Immature natural killer cell (primary cell): ENCODE results near the gene PLD1. TPM values are rescaled to one million over a fixed set of nuclear protein-coding genes. Genes with fewer than 3 reads are reported as not detected.
"Not testable (repeated sequence)": the region's sequence is repeated elsewhere in the genome, so short reads cannot be mapped to it uniquely, and the experiment has no call there.

Experiments
- DNase-seq, 3 donors: peaks; one replicate each; pipeline ENCODE4 v3.0.0; 2022; ENCODE audit warnings: mixed read lengths in 1 of 3
- H3K27ac Mint-ChIP-seq, 6 donors: one replicate each; pipeline ENCODE4 v1.8.0; 2020; ENCODE audit warnings: mixed read lengths in 6 of 6, mild to moderate bottlenecking in 5 of 6, inconsistent platforms in 4 of 6, moderate library complexity in 3 of 6
- H3K27me3 Mint-ChIP-seq, 3 donors: one replicate each; pipeline ENCODE4 v1.8.0; 2020 to 2021; ENCODE audit warnings: low read depth in 3 of 3, mild to moderate bottlenecking in 3 of 3, mixed read lengths in 3 of 3, moderate library complexity in 3 of 3, inconsistent platforms in 1 of 3
- H3K36me3 Mint-ChIP-seq, 3 donors: one replicate each; pipeline ENCODE4 v1.8.0; 2020; ENCODE audit warnings: mixed read lengths in 3 of 3, inconsistent platforms in 2 of 3, mild to moderate bottlenecking in 2 of 3
- H3K4me1 Mint-ChIP-seq, 2 donors: one replicate each; pipeline ENCODE4 v1.8.0; 2020; ENCODE audit warnings: inconsistent platforms in 2 of 2, mild to moderate bottlenecking in 2 of 2, mixed read lengths in 2 of 2, moderate library complexity in 1 of 2
- H3K4me3 Mint-ChIP-seq, 5 donors: one replicate each; pipeline ENCODE4 v1.8.0; 2020; ENCODE audit warnings: mild to moderate bottlenecking in 5 of 5, mixed read lengths in 5 of 5, inconsistent platforms in 3 of 5, moderate library complexity in 3 of 5
- H3K9me3 Mint-ChIP-seq, 6 donors: one replicate each; pipeline ENCODE4 v1.8.0; 2020; ENCODE audit warnings: mild to moderate bottlenecking in 6 of 6, mixed read lengths in 6 of 6, inconsistent platforms in 4 of 6, moderate library complexity in 3 of 6
- polyA plus RNA-seq, 3 donors: library from polyadenylated mRNA; unstranded; fragments of 300-500 nt; fragmentation: Illumina TruSeq; gene quantifications; one replicate each; pipeline ENCODE4 v1.2.3, GENCODE V29; 2021

PLD1 gene
- polyA plus RNA-seq: 1 to 10 TPM in 2 of 3 donors, not detected in 1; 3.8 to 7.2 TPM

GRCh38 chr3:171809861-171810628 lies at the start of gene PLD1:
PLD1 (minus strand) TSS chr3:171810483; CDS start chr3:171738051, 72,432 bp downstream.
- H3K4me1 Mint-ChIP-seq: peaks cover 33 to 55% of the 10 kb centered on the region in 2 donors
- H3K27ac Mint-ChIP-seq: peak within 1 kb of the TSS; percentile 62 to 90 (median 86)
- no peaks in the 10 kb centered on the region for H3K36me3 Mint-ChIP-seq
- peak within 1 kb of the TSS; percentile 83 to 95 (median 87) for H3K4me3 Mint-ChIP-seq
- peak; percentile 72 to 81 (median 79) for DNase-seq
- H3K27me3 Mint-ChIP-seq: peaks cover 5 to 10% (median 5%) of the 10 kb centered on the region in 3 donors
- no peaks in the 10 kb centered on the region for H3K9me3 Mint-ChIP-seq

- H3K4me1 Mint-ChIP-seq: peaks cover 14 to 43% of the 10 kb centered on the region in 2 donors
- H3K4me3 Mint-ChIP-seq, H3K36me3 Mint-ChIP-seq, DNase-seq, H3K27me3 Mint-ChIP-seq, H3K27ac Mint-ChIP-seq: not testable (repeated sequence)
- peaks cover 6 to 10% (median 9%) of the 10 kb centered on the region in 6 donors for H3K9me3 Mint-ChIP-seq
These were observed 48.5 kb upstream of the PLD1 start for GRCh38 chr3:171858770-171859169.

- Mint-ChIP-seq H3K9me3 (peaks cover 6 to 12% (median 9%) of the 10 kb centered on the region in 6 donors), H3K4me1 (peaks cover 6 to 7% of the 10 kb centered on the region in 2 donors), H3K36me3 (peaks cover 0 to 7% (median 4%) of the 10 kb centered on the region in 3 donors), H3K27me3 (peaks cover 3 to 8% (median 3%) of the 10 kb centered on the region in 3 donors), H3K4me3 (no peak overlapping the region), H3K27ac (no peak overlapping the region)
- DNase-seq: no peak
These were observed 44.5 kb upstream of the PLD1 start for GRCh38 chr3:171854649-171855305.

- peaks cover 3 to 9% (median 6%) of the 10 kb centered on the region in 3 donors for H3K27me3 Mint-ChIP-seq
- H3K4me1 Mint-ChIP-seq: no peaks in the 10 kb centered on the region
- H3K27ac Mint-ChIP-seq: no peak overlapping the region
- H3K4me3 Mint-ChIP-seq: no peak overlapping the region
- peaks cover 0 to 4% (median 4%) of the 10 kb centered on the region in 3 donors for H3K36me3 Mint-ChIP-seq
- DNase-seq: no peak
- H3K9me3 Mint-ChIP-seq: peaks cover 4 to 12% (median 9%) of the 10 kb centered on the region in 6 donors
These were observed 41.4 kb upstream of the PLD1 start for GRCh38 chr3:171851660-171852058.

- Mint-ChIP-seq H3K36me3 (peaks cover 0 to 4% (median 4%) of the 10 kb centered on the region in 3 donors), H3K4me3 (no peak overlapping the region), H3K27me3 (peaks cover 3 to 9% (median 6%) of the 10 kb centered on the region in 3 donors), H3K9me3 (peaks cover 4 to 12% (median 9%) of the 10 kb centered on the region in 6 donors), H3K4me1 (no peaks in the 10 kb centered on the region), H3K27ac (no peak overlapping the region)
- no peak for DNase-seq
These were observed 40.8 kb upstream of the PLD1 start for GRCh38 chr3:171850960-171851659.

- no peak overlapping the region for H3K4me3 Mint-ChIP-seq
- DNase-seq: no peak
- H3K9me3 Mint-ChIP-seq: peaks cover 4 to 12% (median 9%) of the 10 kb centered on the region in 6 donors
- no peaks in the 10 kb centered on the region for H3K4me1 Mint-ChIP-seq
- H3K36me3 Mint-ChIP-seq: peaks cover 0 to 4% (median 4%) of the 10 kb centered on the region in 3 donors
- peaks cover 3 to 9% (median 7%) of the 10 kb centered on the region in 3 donors for H3K27me3 Mint-ChIP-seq
- H3K27ac Mint-ChIP-seq: no peak overlapping the region
These were observed 40.2 kb upstream of the PLD1 start for GRCh38 chr3:171850320-171850959.

- Mint-ChIP-seq H3K36me3 (peaks cover 0 to 4% (median 4%) of the 10 kb centered on the region in 3 donors), H3K27ac (no peak overlapping the region), H3K4me1 (no peaks in the 10 kb centered on the region), H3K4me3 (no peak overlapping the region), H3K27me3 (peaks cover 0 to 9% (median 7%) of the 10 kb centered on the region in 3 donors), H3K9me3 (peaks cover 4 to 12% (median 9%) of the 10 kb centered on the region in 6 donors)
- DNase-seq: no peak
These were observed 39.5 kb upstream of the PLD1 start for GRCh38 chr3:171849617-171850319.

GRCh38 chr3:171847595-171848259 lies 37.4 kb upstream of the PLD1 start:
- Mint-ChIP-seq H3K27me3 (peaks cover 0 to 9% (median 7%) of the 10 kb centered on the region in 3 donors), H3K4me1 (no peaks in the 10 kb centered on the region), H3K27ac (no peak overlapping the region), H3K4me3 (no peak overlapping the region), H3K36me3 (no peaks in the 10 kb centered on the region), H3K9me3 (peaks cover 0 to 2% (median 0%) of the 10 kb centered on the region in 6 donors)
- no peak for DNase-seq

- H3K36me3 Mint-ChIP-seq: no peaks in the 10 kb centered on the region
- H3K4me3 Mint-ChIP-seq: no peak overlapping the region
- peaks cover 0 to 2% (median 0%) of the 10 kb centered on the region in 6 donors for H3K9me3 Mint-ChIP-seq
These were observed 36.9 kb upstream of the PLD1 start for GRCh38 chr3:171847133-171847532.

GRCh38 chr3:171846597-171846996 lies 36.3 kb upstream of the PLD1 start:
- Mint-ChIP-seq H3K4me3 (no peak overlapping the region), H3K4me1 (no peaks in the 10 kb centered on the region), H3K27me3 (peaks cover 0 to 9% (median 7%) of the 10 kb centered on the region in 3 donors), H3K9me3 (peaks cover 0 to 2% (median 0%) of the 10 kb centered on the region in 6 donors), H3K36me3 (no peaks in the 10 kb centered on the region), H3K27ac (no peak overlapping the region)
- DNase-seq: no peak

More at GRCh38 chr3:171847133-171847532, 36.9 kb upstream of the PLD1 start:
- Mint-ChIP-seq H3K4me1 (no peaks in the 10 kb centered on the region), H3K27me3 (peaks cover 0 to 9% (median 7%) of the 10 kb centered on the region in 3 donors), H3K27ac (no peak overlapping the region)
- no peak for DNase-seq

- peaks cover 0 to 5% (median 4%) of the 10 kb centered on the region in 3 donors for H3K27me3 Mint-ChIP-seq
- no peak overlapping the region for H3K27ac Mint-ChIP-seq
- no peaks in the 10 kb centered on the region for H3K4me1 Mint-ChIP-seq
- DNase-seq: no peak
- H3K36me3 Mint-ChIP-seq: no peaks in the 10 kb centered on the region
- H3K9me3 Mint-ChIP-seq: peaks cover 0 to 2% (median 0%) of the 10 kb centered on the region in 6 donors
- H3K4me3 Mint-ChIP-seq: no peak overlapping the region
These were observed 35.4 kb upstream of the PLD1 start for GRCh38 chr3:171845481-171846284.

- Mint-ChIP-seq H3K4me3 (no peak overlapping the region), H3K27ac (no peak overlapping the region), H3K9me3 (peaks cover 0 to 2% (median 0%) of the 10 kb centered on the region in 6 donors), H3K27me3 (peaks cover 0 to 5% (median 2%) of the 10 kb centered on the region in 3 donors), H3K4me1 (no peaks in the 10 kb centered on the region), H3K36me3 (no peaks in the 10 kb centered on the region)
- no peak for DNase-seq
These were observed 34.6 kb upstream of the PLD1 start for GRCh38 chr3:171844873-171845272.
